ENCODE results near the gene ARHGAP24. TPM values are rescaled to one million over a fixed set of nuclear protein-coding genes. Genes with fewer than 3 reads are reported as not detected.

Gene ARHGAP24
- total RNA-seq, 2 donors from 2014 or later: 4.2 to 5.2 TPM

DNA sequence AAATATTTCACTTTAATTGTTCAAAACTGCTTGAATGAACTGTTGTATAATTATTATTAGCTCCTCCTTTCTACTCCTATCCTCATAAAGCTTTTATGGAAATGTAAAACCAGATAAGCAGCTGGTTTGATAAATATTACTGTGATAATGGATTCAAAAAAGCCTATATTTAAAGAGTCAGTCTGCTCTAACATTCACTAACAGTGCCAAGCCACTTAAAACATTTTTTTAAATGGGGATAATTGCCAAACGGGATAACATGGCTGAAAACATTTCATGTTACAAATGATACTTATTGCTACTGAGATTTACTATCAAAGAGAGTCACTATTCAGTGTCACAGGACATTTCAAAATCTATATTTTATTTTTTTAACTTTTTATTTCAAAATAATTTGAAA, 17.4 kb downstream of the ARHGAP24 start:
- Histone ChIP-seq H3K27ac (no peak overlapping the region), H3K9ac (ENCODE audit: low read depth in 2 of 2, low read length in 2 of 2) (no peak overlapping the region), H3K4me3 (no peak overlapping the region), H3K9me3 (no peaks in the 10 kb centered on the region), H3K4me1 (no peaks in the 10 kb centered on the region), H3K27me3 (no peaks in the 10 kb centered on the region), H3K36me3 (no peaks in the 10 kb centered on the region)
- no peak for DNase-seq
- TF ChIP-seq, protein P1, sequence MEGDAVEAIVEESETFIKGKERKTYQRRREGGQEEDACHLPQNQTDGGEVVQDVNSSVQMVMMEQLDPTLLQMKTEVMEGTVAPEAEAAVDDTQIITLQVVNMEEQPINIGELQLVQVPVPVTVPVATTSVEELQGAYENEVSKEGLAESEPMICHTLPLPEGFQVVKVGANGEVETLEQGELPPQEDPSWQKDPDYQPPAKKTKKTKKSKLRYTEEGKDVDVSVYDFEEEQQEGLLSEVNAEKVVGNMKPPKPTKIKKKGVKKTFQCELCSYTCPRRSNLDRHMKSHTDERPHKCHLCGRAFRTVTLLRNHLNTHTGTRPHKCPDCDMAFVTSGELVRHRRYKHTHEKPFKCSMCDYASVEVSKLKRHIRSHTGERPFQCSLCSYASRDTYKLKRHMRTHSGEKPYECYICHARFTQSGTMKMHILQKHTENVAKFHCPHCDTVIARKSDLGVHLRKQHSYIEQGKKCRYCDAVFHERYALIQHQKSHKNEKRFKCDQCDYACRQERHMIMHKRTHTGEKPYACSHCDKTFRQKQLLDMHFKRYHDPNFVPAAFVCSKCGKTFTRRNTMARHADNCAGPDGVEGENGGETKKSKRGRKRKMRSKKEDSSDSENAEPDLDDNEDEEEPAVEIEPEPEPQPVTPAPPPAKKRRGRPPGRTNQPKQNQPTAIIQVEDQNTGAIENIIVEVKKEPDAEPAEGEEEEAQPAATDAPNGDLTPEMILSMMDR (IDR thresholded peaks at IDR 0.05): no peak
- intact Hi-C loops (cut with DNase I): no loop called here

DNA sequence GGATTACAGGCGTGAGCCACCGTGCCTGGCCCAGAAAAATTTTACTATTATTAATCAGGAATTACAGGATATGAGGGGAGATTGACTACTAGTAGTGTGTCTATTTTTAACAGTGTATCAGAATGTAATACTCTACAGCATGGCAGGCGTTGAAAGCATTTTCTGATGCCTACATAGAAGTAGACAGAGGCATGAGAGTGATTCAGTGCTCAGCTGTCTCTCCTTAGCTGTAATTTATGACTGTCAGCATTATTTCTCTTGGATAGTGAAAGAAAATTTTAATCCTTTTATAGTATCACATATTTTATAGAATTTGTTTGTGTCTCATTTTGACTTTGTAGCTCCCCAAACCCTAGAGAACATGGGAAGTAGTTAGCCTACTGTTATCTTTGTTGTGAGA, 20.7 kb downstream of the ARHGAP24 start:
- Histone ChIP-seq H3K27ac (no peak overlapping the region), H3K36me3 (no peaks in the 10 kb centered on the region), H3K9ac (ENCODE audit: low read depth in 2 of 2, low read length in 2 of 2) (no peak overlapping the region), H3K4me1 (no peaks in the 10 kb centered on the region), H3K9me3 (no peaks in the 10 kb centered on the region), H3K27me3 (no peaks in the 10 kb centered on the region), H3K4me3 (no peak overlapping the region)
- intact Hi-C loops (cut with DNase I): no loop called here
- DNase-seq: no peak
- TF ChIP-seq, protein P1 (IDR thresholded peaks at IDR 0.05): no peak

DNA sequence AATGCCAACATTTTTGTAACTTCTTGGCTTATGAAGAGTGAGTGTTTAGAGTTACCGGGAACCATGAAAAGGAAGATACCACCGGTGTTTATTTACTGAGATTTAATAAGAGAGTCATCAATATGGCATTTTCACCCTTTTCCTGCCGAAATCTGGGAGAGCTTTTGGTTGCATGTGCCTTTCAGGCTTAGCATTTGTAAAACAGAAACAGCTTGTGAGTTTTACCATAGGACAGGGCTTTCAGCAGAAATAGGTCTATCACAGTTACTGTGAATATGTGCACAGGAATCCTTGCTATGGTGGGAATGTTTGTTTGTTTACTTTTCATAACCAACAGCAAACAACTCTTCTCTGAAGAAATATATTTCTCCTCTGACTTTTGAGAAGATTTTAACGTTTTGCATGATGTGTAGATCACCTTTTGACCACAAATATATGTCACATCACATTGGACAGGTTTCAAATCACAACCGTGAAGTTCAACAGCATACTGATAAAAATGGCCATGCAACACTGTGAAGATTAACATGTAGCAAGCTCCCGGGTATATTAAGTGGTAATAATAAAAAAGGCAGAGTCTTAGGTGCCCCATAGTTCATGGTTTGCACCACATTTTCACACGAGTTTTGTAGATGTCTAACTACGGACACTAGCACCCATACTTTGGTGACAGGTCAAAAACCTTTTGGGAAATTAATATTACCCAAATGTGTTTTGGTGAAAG, 21.3 kb downstream of the ARHGAP24 start:
- Histone ChIP-seq H3K27ac (no peak overlapping the region), H3K4me3 (no peak overlapping the region), H3K36me3 (no peaks in the 10 kb centered on the region), H3K9ac (ENCODE audit: low read depth in 2 of 2, low read length in 2 of 2) (no peak overlapping the region), H3K9me3 (no peaks in the 10 kb centered on the region), H3K27me3 (no peaks in the 10 kb centered on the region), H3K4me1 (no peaks in the 10 kb centered on the region)
- intact Hi-C loops (cut with DNase I): no loop called here
- TF ChIP-seq, protein P1 (IDR thresholded peaks at IDR 0.05): no peak
- no peak for DNase-seq

DNA sequence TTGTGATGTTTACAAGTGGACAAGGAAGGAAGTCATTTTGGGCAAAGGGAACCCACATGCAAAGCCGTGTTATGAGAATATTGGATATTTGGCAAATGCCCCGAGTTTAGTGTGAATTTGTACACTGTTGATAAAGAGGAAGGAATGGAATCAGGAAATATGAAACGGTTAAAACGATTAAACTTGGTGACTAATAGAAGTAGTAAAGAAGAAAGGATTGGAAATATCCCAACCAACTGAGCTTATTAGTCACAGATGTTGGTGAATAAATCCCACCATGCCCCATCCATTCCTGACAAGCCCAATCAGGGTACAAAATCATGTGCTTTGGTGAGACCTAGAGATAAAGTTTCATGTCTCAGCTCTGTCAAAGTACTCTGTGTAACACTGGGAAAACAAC, 22.0 kb downstream of the ARHGAP24 start:
- Histone ChIP-seq H3K4me1 (no peaks in the 10 kb centered on the region), H3K4me3 (no peak overlapping the region), H3K36me3 (no peaks in the 10 kb centered on the region), H3K27me3 (no peaks in the 10 kb centered on the region), H3K9me3 (no peaks in the 10 kb centered on the region), H3K9ac (ENCODE audit: low read depth in 2 of 2, low read length in 2 of 2) (no peak overlapping the region), H3K27ac (no peak overlapping the region)
- intact Hi-C loops (cut with DNase I): no loop called here
- TF ChIP-seq, protein P1 (IDR thresholded peaks at IDR 0.05): no peak
- DNase-seq: no peak

DNA sequence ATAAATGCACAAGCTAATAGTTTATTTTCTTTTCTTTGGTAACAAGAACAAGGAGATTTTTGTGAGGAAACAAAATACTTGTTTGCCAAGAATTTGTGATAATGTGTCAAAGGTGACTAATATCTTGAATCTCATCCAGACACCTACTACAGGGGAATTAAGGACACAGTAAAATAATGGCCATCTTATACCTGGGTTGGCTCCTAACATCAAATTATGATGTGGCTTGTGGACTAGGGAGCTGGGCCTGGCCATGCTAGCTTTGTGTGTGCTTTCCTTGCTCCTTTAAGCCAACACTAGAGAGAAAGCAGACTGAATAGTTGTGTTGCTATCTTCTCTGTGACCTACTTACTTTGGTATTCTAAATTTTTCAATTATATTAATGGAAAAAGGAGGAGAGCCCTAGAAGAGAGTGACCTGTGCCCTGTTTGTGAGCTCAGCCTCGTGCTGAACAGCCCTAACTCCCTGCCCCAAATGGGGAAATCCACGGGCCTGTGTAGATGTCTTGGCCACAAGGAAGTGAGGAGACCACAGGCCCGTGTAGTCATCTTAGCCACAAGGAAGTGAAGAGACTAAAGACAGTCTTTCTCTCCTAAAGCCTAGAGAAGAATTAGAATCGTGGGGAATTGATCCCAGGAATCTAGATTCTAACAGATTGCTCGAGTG, 23.3 kb downstream of the ARHGAP24 start:
- Histone ChIP-seq H3K36me3 (no peaks in the 10 kb centered on the region), H3K9me3 (no peaks in the 10 kb centered on the region), H3K27ac (no peak overlapping the region), H3K27me3 (no peaks in the 10 kb centered on the region), H3K4me1 (no peaks in the 10 kb centered on the region), H3K9ac (ENCODE audit: low read depth in 2 of 2, low read length in 2 of 2) (no peak overlapping the region), H3K4me3 (no peak overlapping the region)
- DNase-seq: no peak
- TF ChIP-seq, protein P1 (IDR thresholded peaks at IDR 0.05): no peak
- intact Hi-C loops (cut with DNase I): no loop called here

Data from colonic mucosa (tissue), 4 donors.